Measurements from ENCODE around the gene TOP2A. TPM values are rescaled to one million over a fixed set of nuclear protein-coding genes. Genes with fewer than 3 reads are reported as not detected.

The TOP2A gene
- total RNA-seq, 4 donors from 2014 or later: 0.26 to 1.6 (median 1.0) TPM

- Histone ChIP-seq H3K4me1 (peaks cover 10 to 12% of the 10 kb centered on the region in 2 donors), H3K27ac (peak overlapping the region; percentile 33 to 69 (median 51)), H3K27me3 (no peaks in the 10 kb centered on the region), H3K4me3 (no peak overlapping the region), H3K9me3 (no peaks in the 10 kb centered on the region), H3K36me3 (peaks cover 0 to 45% of the 10 kb centered on the region in 2 donors)
- ATAC-seq (no peak), DNase-seq (peak in 1 of 2 donors; percentile 47)
- intact Hi-C loops (cut with DNase I; ENCODE audit: low total_unique reads): loop anchor here (1.0 to 10.0 kb wide), 3 partner anchors 41 to 151 kb away; no protein-coding TSS in a partner anchor
- TF ChIP-seq POLR2A (IDR thresholded peaks at IDR 0.05): no peak
- in situ Hi-C loops (cut with MboI; ENCODE audit: low sequenced_read_pairs in 4 of 4): loop anchor here in 3 of 4 donors (5.0 to 25.0 kb wide), 4 partner anchors 54 to 151 kb away; partner anchors contain the start of gene WIPF2 (in 1 of the 3)
Measured at GRCh38 chr17:40355804-40356758, 61.6 kb downstream of the TOP2A start.

- Histone ChIP-seq H3K9me3 (no peaks in the 10 kb centered on the region), H3K36me3 (peaks cover 0 to 45% of the 10 kb centered on the region in 2 donors), H3K4me1 (peaks cover 17 to 20% of the 10 kb centered on the region in 2 donors), H3K4me3 (no peak overlapping the region), H3K27me3 (no peaks in the 10 kb centered on the region), H3K27ac (peak overlapping the region; percentile 33 to 69 (median 51))
- in situ Hi-C loops (cut with MboI; ENCODE audit: low sequenced_read_pairs in 4 of 4) (loop anchor here in 3 of 4 donors (5.0 to 25.0 kb wide), 4 partner anchors 53 to 150 kb away; partner anchors contain the start of gene WIPF2 (in 1 of the 3)), intact Hi-C loops (cut with DNase I; ENCODE audit: low total_unique reads) (loop anchor here (1.0 to 10.0 kb wide), 3 partner anchors 42 to 150 kb away; no protein-coding TSS in a partner anchor)
- DNase-seq (peak; percentile 50 to 74), ATAC-seq (peak; percentile 48 to 55)
- TF ChIP-seq POLR2A (IDR thresholded peaks at IDR 0.05) (no peak), CTCF (IDR thresholded peaks at IDR 0.05 in 4 of 5, conservative IDR thresholded peaks at IDR 0.05 in 1 of 5) (peak; percentile 97 to 99 (median 99))
Measured at GRCh38 chr17:40355123-40355803, 62.4 kb downstream of the TOP2A start.

GRCh38 chr17:40354221-40355122 is 63.2 kb downstream of the TOP2A start:
- intact Hi-C loops (cut with DNase I; ENCODE audit: low total_unique reads): loop anchor here (1.0 to 10.0 kb wide), 4 partner anchors 43 to 158 kb away; no protein-coding TSS in a partner anchor
- no peak for DNase-seq

More at GRCh38 chr17:40354221-40355122, 63.2 kb downstream of the TOP2A start:
- Histone ChIP-seq H3K36me3 (peaks cover 0 to 45% of the 10 kb centered on the region in 2 donors), H3K27me3 (no peaks in the 10 kb centered on the region), H3K27ac (peak overlapping the region; percentile 33 to 69 (median 51)), H3K9me3 (no peaks in the 10 kb centered on the region), H3K4me3 (no peak overlapping the region), H3K4me1 (peaks cover 25 to 28% of the 10 kb centered on the region in 2 donors)
- no peak for ATAC-seq
- TF ChIP-seq POLR2A (IDR thresholded peaks at IDR 0.05): no peak
- TF ChIP-seq CTCF (IDR thresholded peaks at IDR 0.05 in 4 of 5, conservative IDR thresholded peaks at IDR 0.05 in 1 of 5): no peak
- in situ Hi-C loops (cut with MboI; ENCODE audit: low sequenced_read_pairs in 4 of 4): loop anchor here (5.0 to 25.0 kb wide), 4 partner anchors 52 to 150 kb away; partner anchors contain the start of gene WIPF2 (in 1 of the 4)
